ENCODE measurements around the gene CYP4X1.
"Not testable (repeated sequence)": the region's sequence is repeated elsewhere in the genome, so short reads cannot be mapped to it uniquely, and the experiment has no call there.

The CYP4X1 gene

GRCh38 chr1:47023268-47024140 is at the start of gene CYP4X1:
TSS of gene CYP4X1 (plus strand) at chr1:47023669. CDS start at chr1:47023818, 149 bp downstream.
- no peak for FAIRE-seq

GRCh38 chr1:46983166-46983829 is 40.2 kb upstream of the CYP4X1 start:
- FAIRE-seq = no peak

GRCh38 chr1:46983830-46984586 is 39.5 kb upstream of the CYP4X1 start:
- FAIRE-seq = no peak

GRCh38 chr1:46990541-46990940 is 32.9 kb upstream of the CYP4X1 start:
- not testable (repeated sequence) for FAIRE-seq

GRCh38 chr1:46991083-46991923 is 32.2 kb upstream of the CYP4X1 start:
- no peak for FAIRE-seq

GRCh38 chr1:46996659-46997281 is 26.7 kb upstream of the CYP4X1 start:
- FAIRE-seq = no peak

GRCh38 chr1:47002211-47002610 is 21.3 kb upstream of the CYP4X1 start:
- FAIRE-seq = no peak

GRCh38 chr1:47003896-47004403 is 19.5 kb upstream of the CYP4X1 start:
- FAIRE-seq = no peak

GRCh38 chr1:47006437-47006836 is 17.0 kb upstream of the CYP4X1 start:
- FAIRE-seq = not testable (repeated sequence)

GRCh38 chr1:47013293-47013692 is 10.2 kb upstream of the CYP4X1 start:
- no peak for FAIRE-seq

GRCh38 chr1:47021070-47021469 is 2.4 kb upstream of the CYP4X1 start:
- no peak for FAIRE-seq

GRCh38 chr1:47024141-47024801 is 802 bp downstream of the CYP4X1 start:
- FAIRE-seq = no peak

- FAIRE-seq = no peak
These were observed 6.8 kb downstream of the CYP4X1 start for GRCh38 chr1:47030170-47030805.

GRCh38 chr1:47031059-47031458 is 7.6 kb downstream of the CYP4X1 start:
- no peak for FAIRE-seq

GRCh38 chr1:47031585-47031984 is 8.1 kb downstream of the CYP4X1 start:
- no peak for FAIRE-seq

- FAIRE-seq = no peak
These were observed 13.3 kb downstream of the CYP4X1 start for GRCh38 chr1:47036764-47037163.

GRCh38 chr1:47059376-47059775 is 35.9 kb downstream of the CYP4X1 start:
- FAIRE-seq = no peak

GRCh38 chr1:47067097-47067594 is 43.7 kb downstream of the CYP4X1 start, which contains the start of gene CYP4Z1:
TSS of gene CYP4Z1 (plus strand) at chr1:47067231. CDS start at chr1:47067491, 260 bp downstream.
- FAIRE-seq = no peak

GRCh38 chr1:47069080-47069479 is 45.6 kb downstream of the CYP4X1 start:
- not testable (repeated sequence) for FAIRE-seq

- not testable (repeated sequence) for FAIRE-seq
These were observed 46.0 kb downstream of the CYP4X1 start for GRCh38 chr1:47069509-47069908.
